Aorta (tissue), 5 donors: Measurements from ENCODE around the gene GGTLC1. TPM values are rescaled to one million over a fixed set of nuclear protein-coding genes. Genes with fewer than 3 reads are reported as not detected.

Experiments
- ATAC-seq: fragments of 200-7000 bp; cut with Tn5 transposase; one replicate; pipeline ENCODE4 v1.9.1; 2022; ENCODE audit warnings: moderate library complexity; ENCODE audit not compliant: low FRiP score
- DNase-seq, 2 donors: peaks; one replicate each; pipeline ENCODE4 v3.0.0-alpha.2; 2020
- H3K27ac ChIP-seq, 2 donors: one replicate each; pipeline ENCODE4 v1.5.1; 2013; ENCODE audit warnings: low read length in 2 of 2, mild to moderate bottlenecking in 2 of 2, moderate library complexity in 2 of 2, control low read depth in 1 of 2, inconsistent platforms in 1 of 2, low read depth in 1 of 2
- H3K27me3 ChIP-seq, 2 donors: one replicate each; pipeline ENCODE4 v1.6.1; 2013; ENCODE audit warnings: control low read depth in 1 of 2, low read length in 1 of 2, mild to moderate bottlenecking in 1 of 2, moderate library complexity in 1 of 2; ENCODE audit not compliant: insufficient read depth in 2 of 2, control insufficient read depth in 1 of 2
- H3K36me3 ChIP-seq, 2 donors: one replicate each; pipeline ENCODE4 v1.6.1; 2013; ENCODE audit warnings: control low read depth in 1 of 2, low read length in 1 of 2, mild to moderate bottlenecking in 1 of 2; ENCODE audit not compliant: insufficient read depth in 2 of 2, control insufficient read depth in 1 of 2
- H3K4me1 ChIP-seq, 2 donors: one replicate each; pipeline ENCODE4 v1.6.1; 2013; ENCODE audit warnings: low read length in 2 of 2, control low read depth in 1 of 2, mild to moderate bottlenecking in 1 of 2, moderate library complexity in 1 of 2; ENCODE audit not compliant: insufficient read depth in 2 of 2, control insufficient read depth in 1 of 2
- H3K4me3 ChIP-seq, 2 donors: one replicate each; pipeline ENCODE4 v1.5.1; 2013; ENCODE audit warnings: low read length in 2 of 2, control low read depth in 1 of 2, mild to moderate bottlenecking in 1 of 2
- H3K9me3 ChIP-seq: one replicate; pipeline ENCODE4 v1.6.1; 2013; ENCODE audit warnings: mild to moderate bottlenecking, low read length; ENCODE audit not compliant: control insufficient read depth
- WGBS, 2 donors: extraction: QIAGEN DNeasy Blood & Tissue Kit; methylation state at CpG; one replicate each; pipeline ENCODE4 v1.1.7; 2013; 5-methylcytosine and 5-hydroxymethylcytosine counted together
- intact Hi-C, 2 donors: fragments of 100-400 bp; cut with DNase I; formaldehyde crosslinking; loops; one replicate each; pipeline versions ENCODE4 v1.14.2 to v1.15.0; 2022
- polyA plus RNA-seq, 2 donors: library from polyadenylated mRNA; stranded (reverse); fragments of 200-250 nt; gene quantifications; one replicate each; pipeline ENCODE4 v1.2.3, GENCODE V29; 2013
- total RNA-seq, 2 donors: library from RNA; stranded (reverse); fragmentation: NEBNext Ultra II Directional; extraction: Animal tissue kit (Norgen Biotek cat#: 25700); gene quantifications; one replicate each; pipeline ENCODE4 v1.2.1, GENCODE V29; 2021
- donor health status: healthy with polysubstance abuse.
- donor health status: Bipolar disorder and iron deficiency.
- donor health status: DM: no; HTN: no; CAD: no.
- donor health status: DM: no; HTN: no; CAD: no.
- donor health status: DM: yes; HTN: yes; CAD: no.

Gene GGTLC1
- total and polyA plus RNA-seq, 4 donors = not detected

- H3K4me1 ChIP-seq = no peaks in the 10 kb centered on the region
- no peak for ATAC-seq
- H3K27me3 ChIP-seq = no peaks in the 10 kb centered on the region
- no peak overlapping the region for H3K27ac ChIP-seq
- 43 to 55% methylated on average over 8 of the region's 8 CpGs for WGBS, 2 donors
- intact Hi-C loops = no loop called here
- H3K9me3 ChIP-seq = no peaks in the 10 kb centered on the region
- no peak overlapping the region for H3K4me3 ChIP-seq
- DNase-seq = no peak
- H3K36me3 ChIP-seq = no peaks in the 10 kb centered on the region
These were observed 28.3 kb upstream of the GGTLC1 start for GRCh38 chr20:24016607-24017457.

- 77 to 79% methylated on average over 3 of the region's 3 CpGs for WGBS, 2 donors
- intact Hi-C loops = no loop called here
- DNase-seq (no peak), ATAC-seq (no peak)
- Histone ChIP-seq H3K27me3 (no peaks in the 10 kb centered on the region), H3K36me3 (no peaks in the 10 kb centered on the region), H3K4me1 (no peaks in the 10 kb centered on the region), H3K27ac (no peak overlapping the region), H3K9me3 (no peaks in the 10 kb centered on the region), H3K4me3 (no peak overlapping the region)
These were observed 25.4 kb upstream of the GGTLC1 start for GRCh38 chr20:24013953-24014352.

GRCh38 chr20:24011282-24011681, 22.7 kb upstream of the GGTLC1 start:
- no peak for ATAC-seq
- Histone ChIP-seq H3K4me1 (no peaks in the 10 kb centered on the region), H3K27ac (no peak overlapping the region), H3K27me3 (no peaks in the 10 kb centered on the region), H3K9me3 (no peaks in the 10 kb centered on the region), H3K36me3 (no peaks in the 10 kb centered on the region), H3K4me3 (no peak overlapping the region)
- no peak for DNase-seq
- intact Hi-C loops = no loop called here
- 73 to 80% methylated on average over 6 of the region's 6 CpGs for WGBS, 2 donors

GRCh38 chr20:24007758-24008157, 19.2 kb upstream of the GGTLC1 start:
- 80 to 92% methylated on average over 3 of the region's 3 CpGs for WGBS, 2 donors
- Histone ChIP-seq H3K4me1 (no peaks in the 10 kb centered on the region), H3K9me3 (no peaks in the 10 kb centered on the region), H3K4me3 (no peak overlapping the region), H3K36me3 (no peaks in the 10 kb centered on the region), H3K27ac (no peak overlapping the region), H3K27me3 (no peaks in the 10 kb centered on the region)
- ATAC-seq = no peak
- DNase-seq = no peak
- intact Hi-C loops = no loop called here

- intact Hi-C loops = no loop called here
- Histone ChIP-seq H3K27me3 (no peaks in the 10 kb centered on the region), H3K9me3 (no peaks in the 10 kb centered on the region), H3K4me3 (no peak overlapping the region), H3K36me3 (no peaks in the 10 kb centered on the region), H3K27ac (no peak overlapping the region), H3K4me1 (no peaks in the 10 kb centered on the region)
- no peak for DNase-seq
- 37 to 40% methylated on average over 8 of the region's 8 CpGs for WGBS, 2 donors
- ATAC-seq = no peak
These were observed 18.6 kb upstream of the GGTLC1 start for GRCh38 chr20:24007073-24007595.

- no peak overlapping the region for H3K4me3 ChIP-seq
- 82 to 86% methylated on average over 7 of the region's 7 CpGs for WGBS, 2 donors
- no peaks in the 10 kb centered on the region for H3K9me3 ChIP-seq
- H3K27ac ChIP-seq = no peak overlapping the region
- H3K36me3 ChIP-seq = no peaks in the 10 kb centered on the region
- H3K27me3 ChIP-seq = no peaks in the 10 kb centered on the region
- DNase-seq = no peak
- no peak for ATAC-seq
- intact Hi-C loops = no loop called here
- H3K4me1 ChIP-seq = no peaks in the 10 kb centered on the region
These were observed 18.0 kb upstream of the GGTLC1 start for GRCh38 chr20:24006626-24007025.

- Histone ChIP-seq H3K27ac (no peak overlapping the region), H3K4me1 (no peaks in the 10 kb centered on the region), H3K9me3 (no peaks in the 10 kb centered on the region), H3K4me3 (no peak overlapping the region), H3K27me3 (no peaks in the 10 kb centered on the region), H3K36me3 (no peaks in the 10 kb centered on the region)
- intact Hi-C loops = no loop called here
- no peak for ATAC-seq
- WGBS, 2 donors = 32 to 43% methylated on average over 9 of the region's 9 CpGs
- DNase-seq = no peak
These were observed 15.9 kb upstream of the GGTLC1 start for GRCh38 chr20:24004471-24004870.

GRCh38 chr20:24002896-24003295, 14.3 kb upstream of the GGTLC1 start:
- no peaks in the 10 kb centered on the region for H3K9me3 ChIP-seq
- no peaks in the 10 kb centered on the region for H3K36me3 ChIP-seq
- no peaks in the 10 kb centered on the region for H3K4me1 ChIP-seq
- no peaks in the 10 kb centered on the region for H3K27me3 ChIP-seq
- ATAC-seq (no peak), DNase-seq (no peak)
- H3K27ac ChIP-seq = no peak overlapping the region
- intact Hi-C loops = no loop called here
- 94% methylated on average over 13 of the region's 13 CpGs for WGBS, 2 donors
- no peak overlapping the region for H3K4me3 ChIP-seq

GRCh38 chr20:24001712-24002405, 13.3 kb upstream of the GGTLC1 start:
- intact Hi-C loops = no loop called here
- Histone ChIP-seq H3K36me3 (no peaks in the 10 kb centered on the region), H3K4me1 (no peaks in the 10 kb centered on the region), H3K27me3 (no peaks in the 10 kb centered on the region), H3K4me3 (no peak overlapping the region), H3K27ac (no peak overlapping the region), H3K9me3 (no peaks in the 10 kb centered on the region)
- ATAC-seq (no peak), DNase-seq (no peak)
- 77 to 78% methylated on average over 7 of the region's 7 CpGs for WGBS, 2 donors
